K562 (cell line): ENCODE measurements around the gene SMIM29. TPM values are rescaled to one million over a fixed set of nuclear protein-coding genes. Genes with fewer than 3 reads are reported as not detected.

ENCODE experiments used
- ATAC-seq: fragments of 200-7000 bp; cut with Tn5 transposase; 3 replicates; pipeline ENCODE4 v1.9.1; 2020; ENCODE audit warnings: moderate library complexity
- BruUV-seq: library from RNA; stranded (reverse); fragments of 400-500 nt; replicated peaks from 2 replicates; lab custom pipeline; 2021; lab: Mats Ljungman, UMichigan
- CTCF ChIA-PET: fragments of 300-600 bp; formaldehyde crosslinking; extraction: SDS; loops from one replicate; lab custom pipeline; 2021; ENCODE audit warnings: low intra/inter-chr PET ratio; lab: Yijun Ruan, JAX
- POLR2A ChIA-PET: fragments of 300-600, 350-650 bp; sonication (Branson Sonifier 250); formaldehyde crosslinking; extraction: SDS; loops from one replicate; lab custom pipeline; 2021; ENCODE audit warnings: antibody characterized with exemption, inconsistent platforms; lab: Yijun Ruan, JAX
- DNase-seq, 4 experiments: peaks; one replicate each; pipeline versions ENCODE4 v3.0.0 to v3.0.0-alpha.2; 2011 to 2018; ENCODE audit warnings: low spot score in 3 of 4, mixed read lengths in 3 of 4; ENCODE audit errors: extremely low read depth in 1 of 4
- FAIRE-seq: peaks from 2 replicates; lab custom pipeline; 2011; peaks lifted over from hg19 to GRCh38; lab: Jason Lieb, UNC
- H2AFZ ChIP-seq: 2 replicates; pipeline ENCODE4 v1.6.0; 2011; ENCODE audit warnings: low read depth, low read length, control low read depth, inconsistent platforms
- H3K27ac ChIP-seq: fragments of 200-600 bp; 3 replicates; pipeline ENCODE4 v1.8.0; 2011; ENCODE audit warnings: low read depth, mild to moderate bottlenecking, control low read depth, inconsistent platforms, low read length, moderate library complexity, mixed read lengths; ENCODE audit errors: extremely low read depth
- H3K27me3 ChIP-seq, 2 experiments: fragments of 300-600 bp in 1 of 2; 2 replicates in 1 of 2; 3 replicates in 1 of 2; pipeline versions ENCODE4 v1.6.0 to v1.8.0; 2011; ENCODE audit warnings: inconsistent platforms in 2 of 2, low read length in 2 of 2, mild to moderate bottlenecking in 1 of 2, mixed read lengths in 1 of 2, moderate library complexity in 1 of 2; ENCODE audit not compliant: control insufficient read depth in 2 of 2, insufficient read depth in 2 of 2
- H3K36me3 ChIP-seq: fragments of 300-600 bp; 3 replicates; pipeline ENCODE4 v1.8.0; 2011; ENCODE audit warnings: mild to moderate bottlenecking, low read length, inconsistent platforms; ENCODE audit not compliant: control insufficient read depth, insufficient read depth
- H3K4me1 ChIP-seq, 2 experiments: fragments of 200-600 bp in 1 of 2; replicated peaks in 1 of 2; 2 replicates in 1 of 2; 3 replicates in 1 of 2; pipeline versions ENCODE4 v1.5.1 to v1.8.0; 2011; ENCODE audit warnings: inconsistent platforms in 2 of 2, low read length in 2 of 2, mild to moderate bottlenecking in 1 of 2, mixed read lengths in 1 of 2, moderate library complexity in 1 of 2; ENCODE audit not compliant: control insufficient read depth in 2 of 2, insufficient read depth in 2 of 2
- H3K4me2 ChIP-seq: 2 replicates; pipeline ENCODE4 v1.6.1; 2011; ENCODE audit warnings: low read length, control low read depth, inconsistent platforms, mixed read lengths; ENCODE audit not compliant: insufficient read depth
- H3K4me3 ChIP-seq: fragments of 200-600 bp; sonication (generic), shearing (Covaris generic); 2 replicates; pipeline ENCODE4 v1.5.1; 2016; ENCODE audit warnings: control low read depth, inconsistent platforms
- H3K79me2 ChIP-seq: fragments of 200-600 bp; 3 replicates; pipeline ENCODE4 v1.8.0; 2011; ENCODE audit warnings: low read length, inconsistent platforms; ENCODE audit not compliant: control insufficient read depth, insufficient read depth
- H3K9ac ChIP-seq, 2 experiments: 2 replicates each; pipeline versions ENCODE4 v1.6.0 to v1.6.1; 2011; ENCODE audit warnings: low read depth in 2 of 2, low read length in 2 of 2, control low read depth in 1 of 2, inconsistent platforms in 1 of 2, mild to moderate bottlenecking in 1 of 2, mixed read lengths in 1 of 2; ENCODE audit not compliant: insufficient read depth in 1 of 2
- H3K9me1 ChIP-seq: one replicate; pipeline ENCODE4 v1.6.0; 2011; ENCODE audit warnings: inconsistent platforms, mild to moderate bottlenecking, low read length, moderate library complexity; ENCODE audit not compliant: control insufficient read depth, insufficient read depth
- H3K9me3 ChIP-seq: replicated peaks from 2 replicates; pipeline ENCODE4 v1.5.1; 2011; ENCODE audit warnings: low read depth, low read length, inconsistent platforms; ENCODE audit not compliant: control insufficient read depth, insufficient read depth
- H4K20me1 ChIP-seq: replicated peaks from 2 replicates; pipeline ENCODE4 v1.6.1; 2011; ENCODE audit warnings: low read length, inconsistent platforms, mixed read lengths; ENCODE audit not compliant: control insufficient read depth, insufficient read depth
- ATF4 ChIP-seq: fragments of 450-650 bp; formaldehyde crosslinking; IDR thresholded peaks from 2 replicates; pipeline ENCODE4 v1.4.0; 2022; ENCODE audit warnings: mild to moderate bottlenecking, moderate library complexity
- CBX5 ChIP-seq: IDR thresholded peaks from 2 replicates; pipeline ENCODE4 v1.6.1; 2014; ENCODE audit warnings: low read depth, borderline replicate concordance
- E2F4 ChIP-seq: sonication (generic); formaldehyde crosslinking; IDR thresholded peaks from 2 replicates; pipeline ENCODE4 v1.8.0; 2022; ENCODE audit warnings: mild to moderate bottlenecking, low read depth, missing genetic modification reagents
- ESRRB ChIP-seq: fragments of 250-450 bp; sonication (Bioruptor Pico); IDR thresholded peaks from 2 replicates; pipeline ENCODE4 v1.5.0; 2020; ENCODE audit warnings: mild to moderate bottlenecking, moderate library complexity, borderline replicate concordance
- HDAC2 ChIP-seq: fragments of 450-650 bp; IDR thresholded peaks from 2 replicates; pipeline ENCODE4 v1.6.1; 2016; ENCODE audit warnings: mild to moderate bottlenecking
- HNRNPUL1 ChIP-seq: fragments of 200-400 bp; formaldehyde crosslinking; IDR thresholded peaks from 2 replicates; pipeline ENCODE4 v1.6.1; 2017; ENCODE audit warnings: low read length
- KLF13 ChIP-seq: fragments of 450-650 bp; IDR thresholded peaks from 2 replicates; pipeline ENCODE4 v1.6.1; 2016; ENCODE audit warnings: missing genetic modification characterization, low read depth, mild to moderate bottlenecking, missing compliant biosample characterization, moderate library complexity, borderline replicate concordance
- MTA3 ChIP-seq: fragments of 450-650 bp; formaldehyde crosslinking; IDR thresholded peaks from 2 replicates; pipeline ENCODE4 v1.6.1; 2017; ENCODE audit warnings: mild to moderate bottlenecking, borderline replicate concordance
- PHTF2 ChIP-seq: fragments of 250-450 bp; sonication (Bioruptor Pico); IDR thresholded peaks from 2 replicates; pipeline ENCODE4 v1.5.0; 2021; ENCODE audit warnings: mild to moderate bottlenecking
- PREB ChIP-seq: sonication (generic); formaldehyde crosslinking; IDR thresholded peaks from 2 replicates; pipeline ENCODE4 v1.8.1; 2023; ENCODE audit warnings: mild to moderate bottlenecking, missing genetic modification reagents
- SRF ChIP-seq, 2 experiments: fragments of 250-450, 450-650 bp in 1 of 2; sonication (Bioruptor Pico) in 1 of 2; sonication (generic) in 1 of 2; formaldehyde crosslinking; IDR thresholded peaks; 2 replicates each; pipeline versions ENCODE4 v1.5.0 to v1.5.1; 2020 to 2022; ENCODE audit warnings: mild to moderate bottlenecking in 1 of 2, missing genetic modification reagents in 1 of 2
- STAT6 ChIP-seq: sonication (generic); formaldehyde crosslinking; IDR thresholded peaks from 2 replicates; pipeline ENCODE4 v1.8.1; 2023; ENCODE audit warnings: mild to moderate bottlenecking, missing genetic modification reagents
- ZC3H4 ChIP-seq: sonication (generic); formaldehyde crosslinking; IDR thresholded peaks from 2 replicates; pipeline ENCODE4 v1.9.0; 2021; ENCODE audit warnings: missing genetic modification reagents, borderline replicate concordance
- ZFPM2 ChIP-seq: fragments of 250-450 bp; sonication (Bioruptor Pico); IDR thresholded peaks from 2 replicates; pipeline ENCODE4 v1.5.1; 2022; ENCODE audit warnings: mild to moderate bottlenecking
- ZNF717 ChIP-seq: fragments of 250-450 bp; sonication (Bioruptor Pico); IDR thresholded peaks from 2 replicates; pipeline ENCODE4 v1.5.0; 2021
- WGBS: fragments of 100-300 bp; shearing (Covaris generic); methylation state at CpG from one replicate; pipeline ENCODE4 v1.1.6; 2016; ENCODE audit warnings: low coverage, mixed read lengths; ENCODE audit not compliant: insufficient coverage; ENCODE audit errors: missing lambda C conversion rate; 5-methylcytosine and 5-hydroxymethylcytosine counted together
- in situ Hi-C: fragments of 300-500 bp; cut with MboI; formaldehyde crosslinking; loops from 4 replicates; pipeline ENCODE4 v1.15.0; 2018; ENCODE audit warnings: inconsistent platforms, mixed read lengths
- intact Hi-C: fragments of 100-400 bp; cut with micrococcal nuclease; formaldehyde crosslinking; loops from 2 replicates; pipeline ENCODE4 v1.14.2; 2022
- polyA plus RNA-seq, 8 experiments: library from polyadenylated mRNA; depleted of rRNA in 4 of 8; stranded (reverse) in 5 of 8; unstranded in 3 of 8; fragments of >200 nt; fragmentation: Nextera tagmentation in 2 of 8; fragmentation: Illumina TruSeq in 1 of 8; extraction: Ambion mirVana in 2 of 8; extraction: Trizol in 1 of 8; gene quantifications; 2 replicates each; pipeline versions ENCODE4 v1.2.1 to v1.2.3, GENCODE V29; 2011 to 2014; ENCODE audit warnings: inconsistent platforms in 1 of 8, missing spikeins in 1 of 8
- total RNA-seq, 7 experiments: library from RNA; depleted of rRNA in 6 of 7; stranded (reverse); fragments of >200 nt in 6 of 7; fragmentation: Illumina TruSeq in 2 of 7; extraction: Trizol in 2 of 7; gene quantifications; 2 replicates each; pipeline versions ENCODE4 v1.2.1 to v1.2.3, GENCODE V29; 2011 to 2021; ENCODE audit warnings: low replicate concordance in 1 of 7

SMIM29 gene
- total and polyA plus RNA-seq, 9 of the 15 experiments (the other 6 are each of a cell fraction or from before 2014, with no cell fraction given): 6.5 to 36.7 (median 20.9) TPM

- H2AFZ ChIP-seq: peak overlapping the region; percentile 99
- H3K4me2 ChIP-seq: peak overlapping the region; percentile 88
- peak overlapping the region; percentile 19 for H3K4me3 ChIP-seq
- H3K9ac ChIP-seq: peak overlapping the region; percentile 92 to 94
- 45% methylated on average over 15 of the region's 16 CpGs for WGBS
- no peaks in the 10 kb centered on the region for H3K79me2 ChIP-seq
- H3K4me1 ChIP-seq: peaks cover 43 to 44% of the 10 kb centered on the region in 2 experiments
- DNase-seq (peak in 2 of 4 experiments; percentile 39 to 59), ATAC-seq (peak; percentile 43), FAIRE-seq (no peak)
- POLR2A ChIA-PET: interaction anchor here (0.6 to 2.3 kb wide), 11 partner anchors 10 to 1061 kb away, joined by 3 to 34 read pairs (median 6); partner anchors contain the start of gene HMGA1
- H3K9me1 ChIP-seq: no peaks in the 10 kb centered on the region
- in situ Hi-C loops: no loop called here
- peak overlapping the region; percentile 93; the same call in 2 of the 3 replicates for H3K27ac ChIP-seq
- BruUV-seq: no TSS peak
- intact Hi-C loops: no loop called here
- CTCF ChIA-PET: no interaction called here
- no peaks in the 10 kb centered on the region for H3K9me3 ChIP-seq
- no peaks in the 10 kb centered on the region for H4K20me1 ChIP-seq
- H3K36me3 ChIP-seq: no peaks in the 10 kb centered on the region
- no peaks in the 10 kb centered on the region for H3K27me3 ChIP-seq
- TF ChIP-seq HDAC2 (peak; percentile 83), ZNF717 (CRISPR knock-in tag) (no peak), SRF (CRISPR knock-in tag; IDR thresholded peaks at IDR 0.05) (no peak), E2F4 (no peak), STAT6 (no peak), HNRNPUL1 (no peak), ESRRB (CRISPR knock-in tag) (no peak), CBX5 (no peak), KLF13 (0 out of 2 replicates have a peak, but pooled peaks have one; percentile 17), PREB (no peak), ZC3H4 (no peak), PHTF2 (CRISPR knock-in tag) (no peak), ATF4 (CRISPR knock-in tag) (no peak), ZFPM2 (no peak), MTA3 (no peak)
Measured at GRCh38 chr6:34223381-34223955, 25.3 kb downstream of the SMIM29 start.
